Ascending aorta (tissue), 1 donor: ENCODE results near the gene GTF2H2. TPM values are rescaled to one million over a fixed set of nuclear protein-coding genes. Genes with fewer than 3 reads are reported as not detected.

Experiments used
- total RNA-seq: library from RNA; depleted of rRNA; stranded (reverse); fragments of >200 nt; gene quantifications from one replicate; pipeline ENCODE4 v1.1.0, GENCODE V29; 2016

GTF2H2 gene
- total RNA-seq, 1 donor from 2014 or later = 6.6 TPM

Other genes starting within 250 kb of the GTF2H2 start
- not detected for gene SERF1A, start 167.0 kb downstream of the GTF2H2 start, total RNA-seq
- gene SMN1, start 142.6 kb downstream of the GTF2H2 start, total RNA-seq = 20.6 TPM
- 8.7 TPM for gene NAIP, start 42.3 kb downstream of the GTF2H2 start, total RNA-seq